IMR-90 (cell line): ENCODE results near the gene HDAC7. TPM values are rescaled to one million over a fixed set of nuclear protein-coding genes. Genes with fewer than 3 reads are reported as not detected.

ENCODE experiments used
- ATAC-seq: fragments of 200-7000 bp; cut with Tn5 transposase; 2 replicates; pipeline ENCODE4 v1.9.1; 2020; ENCODE audit warnings: low read depth, mild to moderate bottlenecking, moderate library complexity
- BruUV-seq: library from RNA; stranded (reverse); fragments of 400-500 nt; replicated peaks from 2 replicates; lab custom pipeline; 2021; lab: Mats Ljungman, UMichigan
- CTCF ChIA-PET: fragments of 300-600 bp; formaldehyde crosslinking; extraction: SDS; loops from one replicate; lab custom pipeline; 2021; ENCODE audit warnings: antibody characterized with exemption; lab: Yijun Ruan, JAX
- POLR2A ChIA-PET: fragments of 300-600 bp; sonication (Branson Sonifier 250); formaldehyde crosslinking; loops from one replicate; lab custom pipeline; 2022; ENCODE audit warnings: antibody characterized with exemption; ENCODE audit not compliant: unreplicated experiment; lab: Charles Lee
- DNase-seq: peaks from one replicate; pipeline ENCODE4 v3.0.0; 2013
- H2AFZ ChIP-seq: replicated peaks from 2 replicates; pipeline ENCODE3; 2013; ENCODE audit warnings: low read length, mild to moderate bottlenecking; ENCODE audit not compliant: poor library complexity
- H2AK5ac ChIP-seq: 2 replicates; pipeline ENCODE4 v1.6.1; 2013; ENCODE audit warnings: low read depth, low read length, inconsistent platforms
- H2AK9ac ChIP-seq: replicated peaks from 2 replicates; pipeline ENCODE3; 2013; ENCODE audit warnings: mild to moderate bottlenecking, low read depth, low read length, moderate library complexity; ENCODE audit not compliant: poor library complexity
- H2BK120ac ChIP-seq: 2 replicates; pipeline ENCODE4 v1.6.1; 2013; ENCODE audit warnings: low read depth, low read length, inconsistent platforms
- H2BK15ac ChIP-seq: 3 replicates; pipeline ENCODE4 v1.6.1; 2013; ENCODE audit warnings: low read depth, low read length, inconsistent platforms
- H2BK20ac ChIP-seq: 2 replicates; pipeline ENCODE4 v1.6.1; 2013; ENCODE audit warnings: low read depth, mild to moderate bottlenecking, inconsistent platforms, low read length, moderate library complexity
- H2BK5ac ChIP-seq: 2 replicates; pipeline ENCODE4 v1.6.1; 2013; ENCODE audit warnings: mild to moderate bottlenecking, low read depth, low read length, inconsistent platforms; ENCODE audit not compliant: poor library complexity, severe bottlenecking
- H3K14ac ChIP-seq: replicated peaks from 2 replicates; pipeline ENCODE4 v1.6.1; 2013; ENCODE audit warnings: low read depth, low read length, inconsistent platforms
- H3K18ac ChIP-seq: 2 replicates; pipeline ENCODE4 v1.6.1; 2013; ENCODE audit warnings: low read depth, low read length, control low read depth
- H3K23ac ChIP-seq: 2 replicates; pipeline ENCODE4 v1.6.1; 2013; ENCODE audit warnings: low read depth, low read length, inconsistent platforms
- H3K27ac ChIP-seq: 2 replicates; pipeline ENCODE4 v1.5.1; 2013; ENCODE audit warnings: mild to moderate bottlenecking, control low read depth, low read length; ENCODE audit not compliant: insufficient read depth
- H3K27me3 ChIP-seq: 2 replicates; pipeline ENCODE4 v1.6.1; 2013; ENCODE audit warnings: low read length; ENCODE audit not compliant: control insufficient read depth, insufficient read depth
- H3K36me3 ChIP-seq: 2 replicates; pipeline ENCODE4 v1.6.1; 2013; ENCODE audit warnings: low read length, mixed read lengths; ENCODE audit not compliant: control insufficient read depth, insufficient read depth
- H3K4ac ChIP-seq: 2 replicates; pipeline ENCODE4 v1.6.1; 2013; ENCODE audit warnings: low read depth, low read length, inconsistent platforms
- H3K4me1 ChIP-seq: 2 replicates; pipeline ENCODE4 v1.6.1; 2013; ENCODE audit warnings: low read length, mixed read lengths; ENCODE audit not compliant: control insufficient read depth, insufficient read depth
- H3K4me2 ChIP-seq: 2 replicates; pipeline ENCODE4 v1.6.1; 2013; ENCODE audit warnings: low read depth, mild to moderate bottlenecking, control low read depth, low read length, moderate library complexity
- H3K4me3 ChIP-seq: 2 replicates; pipeline ENCODE4 v1.5.1; 2013; ENCODE audit warnings: low read depth, mild to moderate bottlenecking, control low read depth, low read length, moderate library complexity; ENCODE audit not compliant: insufficient read depth
- H3K56ac ChIP-seq: 2 replicates; pipeline ENCODE4 v1.6.1; 2013; ENCODE audit warnings: low read length, inconsistent platforms; ENCODE audit not compliant: insufficient read depth; ENCODE audit errors: extremely low read depth
- H3K79me1 ChIP-seq, 2 experiments: 2 replicates each; pipeline ENCODE4 v1.6.1; 2013; ENCODE audit warnings: low read length in 2 of 2, inconsistent platforms in 1 of 2, low read depth in 1 of 2
- H3K9ac ChIP-seq: 2 replicates; pipeline ENCODE4 v1.6.1; 2013; ENCODE audit warnings: low read depth, low read length, control low read depth
- H3K9me1 ChIP-seq: 2 replicates; pipeline ENCODE4 v1.6.1; 2013; ENCODE audit warnings: low read length, inconsistent platforms; ENCODE audit not compliant: insufficient read depth
- H3K9me3 ChIP-seq: 2 replicates; pipeline ENCODE4 v1.6.1; 2013; ENCODE audit warnings: low read length; ENCODE audit not compliant: control insufficient read depth, insufficient read depth
- H4K20me1 ChIP-seq: 2 replicates; pipeline ENCODE4 v1.6.1; 2013; ENCODE audit warnings: low read length, inconsistent platforms; ENCODE audit not compliant: insufficient read depth
- H4K5ac ChIP-seq: 2 replicates; pipeline ENCODE4 v1.6.1; 2013; ENCODE audit warnings: mild to moderate bottlenecking, low read depth, low read length, control low read depth
- H4K8ac ChIP-seq, 2 experiments: 2 replicates each; pipeline ENCODE4 v1.6.1; 2013; ENCODE audit warnings: low read depth in 2 of 2, low read length in 2 of 2, control low read depth in 1 of 2, inconsistent platforms in 1 of 2
- H4K91ac ChIP-seq: 2 replicates; pipeline ENCODE4 v1.6.1; 2013; ENCODE audit warnings: low read depth, low read length, inconsistent platforms; ENCODE audit not compliant: insufficient read depth
- BHLHE40 ChIP-seq: fragments of 150-350 bp; IDR thresholded peaks from 2 replicates; pipeline ENCODE4 v1.6.1; 2016; ENCODE audit warnings: mild to moderate bottlenecking, low read depth, low read length
- MAFK ChIP-seq: IDR thresholded peaks from 2 replicates; pipeline ENCODE4 v1.6.1; 2012; ENCODE audit warnings: low read depth, low read length, improper control_type of control experiment
- MXI1 ChIP-seq: IDR thresholded peaks from 2 replicates; pipeline ENCODE4 v1.6.1; 2012; ENCODE audit warnings: low read depth, mild to moderate bottlenecking, low read length, moderate library complexity, borderline replicate concordance
- WGBS, 2 experiments: methylation state at CpG; one replicate each; pipeline versions ENCODE4 v1.1.5 to v1.1.7; 2013; ENCODE audit warnings: missing lambda C conversion rate in 2 of 2; ENCODE audit not compliant: insufficient read length in 1 of 2; ENCODE audit errors: extremely low coverage in 2 of 2; 5-methylcytosine and 5-hydroxymethylcytosine counted together
- dilution Hi-C: fragments of 300-500 bp; cut with HindIII; formaldehyde crosslinking; loops from one replicate; pipeline ENCODE4 v1.14.3; 2018; ENCODE audit warnings: low sequenced_read_pairs; ENCODE audit not compliant: unreplicated experiment
- in situ Hi-C: fragments of 300-500 bp; cut with MboI; formaldehyde crosslinking; loops from 3 replicates; pipeline ENCODE4 v1.14.3; 2019; ENCODE audit warnings: low sequenced_read_pairs, inconsistent platforms, mixed read lengths
- intact Hi-C: fragments of 100-400 bp; cut with micrococcal nuclease; formaldehyde crosslinking; loops from 2 replicates; pipeline ENCODE4 v1.10.0; 2022
- polyA plus RNA-seq, 3 experiments: library from polyadenylated mRNA; depleted of rRNA; stranded (reverse); fragments of >200 nt; gene quantifications; 2 replicates each; pipeline ENCODE4 v1.2.3, GENCODE V29; 2012; ENCODE audit warnings: low replicate concordance in 1 of 3
- total RNA-seq: library from RNA; depleted of rRNA; stranded (reverse); fragments of >200 nt; gene quantifications from 2 replicates; pipeline ENCODE4 v1.2.3, GENCODE V29; 2012
- TF ChIP-seq, protein P1 (sequence below): conservative IDR thresholded peaks from 2 replicates; pipeline ENCODE4 v1.5.1; 2012; ENCODE audit warnings: mild to moderate bottlenecking, low read depth, low read length, improper control_type of control experiment

HDAC7 gene
- total and polyA plus RNA-seq, 2 of the 4 experiments (the other 2 are of a cell fraction) = 10.4 to 64.7 TPM

DNA sequence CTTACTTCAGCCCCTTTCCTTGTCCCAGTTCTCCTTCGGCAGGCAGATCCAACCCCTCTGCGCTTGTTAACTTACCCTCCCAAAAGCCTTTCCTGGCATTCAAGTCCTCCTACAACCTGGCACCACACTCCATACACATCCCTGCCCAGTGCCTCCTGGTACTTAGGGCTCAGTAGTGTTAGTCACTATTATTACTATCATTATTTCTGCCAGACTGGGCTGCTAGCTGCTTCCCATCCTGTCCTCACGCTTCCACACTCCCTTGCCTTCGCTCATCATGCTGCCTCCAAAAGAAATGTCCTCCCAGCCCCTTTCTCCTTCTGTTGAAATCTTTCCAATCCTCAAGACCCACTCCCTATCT is 1.6 kb upstream of the HDAC7 start:
- peaks cover 0 to 30% of the 10 kb centered on the region in 2 experiments; a peak in 2 of 4 replicates for H3K79me1 ChIP-seq
- no peaks in the 10 kb centered on the region for H3K36me3 ChIP-seq
- peak overlapping the region; percentile 99 for H2AK5ac ChIP-seq
- intact Hi-C loops = no loop called here
- peak overlapping the region; percentile 98 to 100 for H4K8ac ChIP-seq
- BruUV-seq = no TSS peak
- WGBS, 2 experiments = no CpG with 5 or more reads among the region's 4 CpGs
- no peaks in the 10 kb centered on the region for H3K27me3 ChIP-seq
- peak overlapping the region; percentile 87 for H4K5ac ChIP-seq
- H3K23ac ChIP-seq = peak overlapping the region; percentile 88
- H3K27ac ChIP-seq = peak overlapping the region; percentile 98
- H3K56ac ChIP-seq = peak overlapping the region; percentile 84
- DNase-seq (no peak), ATAC-seq (no peak)
- H4K20me1 ChIP-seq = peaks cover 28% of the 10 kb centered on the region
- peak overlapping the region; percentile 99 for H4K91ac ChIP-seq
- CTCF ChIA-PET = interaction anchor here (1.0 kb wide), 2 partner anchors 13 to 16 kb away, joined by 3 read pairs; no protein-coding TSS in a partner anchor
- peak overlapping the region; percentile 86 for H2BK20ac ChIP-seq
- no peaks in the 10 kb centered on the region for H3K9me3 ChIP-seq
- H2BK120ac ChIP-seq = peak overlapping the region; percentile 99
- peaks cover 17% of the 10 kb centered on the region for H3K9me1 ChIP-seq
- H2BK15ac ChIP-seq = peak overlapping the region; percentile 99
- peak overlapping the region; percentile 97 for H2AK9ac ChIP-seq
- POLR2A ChIA-PET = interaction anchor here (0.6 kb wide), 1 partner anchor 1552 kb away, joined by 3 read pairs; the partner anchor contains the start of gene SLC38A1
- peak overlapping the region; percentile 78 for H3K9ac ChIP-seq
- peaks cover 38% of the 10 kb centered on the region for H3K4me1 ChIP-seq
- H3K18ac ChIP-seq = peak overlapping the region; percentile 84
- peak overlapping the region; percentile 99 for H3K4ac ChIP-seq
- H3K14ac ChIP-seq = peak overlapping the region; percentile 96
- dilution Hi-C loops = no loop called here
- peak overlapping the region; percentile 60; the same call in 1 of the 2 replicates for H3K4me2 ChIP-seq
- in situ Hi-C loops = no loop called here
- peak overlapping the region; percentile 98 for H2BK5ac ChIP-seq
- TF ChIP-seq, protein P1, sequence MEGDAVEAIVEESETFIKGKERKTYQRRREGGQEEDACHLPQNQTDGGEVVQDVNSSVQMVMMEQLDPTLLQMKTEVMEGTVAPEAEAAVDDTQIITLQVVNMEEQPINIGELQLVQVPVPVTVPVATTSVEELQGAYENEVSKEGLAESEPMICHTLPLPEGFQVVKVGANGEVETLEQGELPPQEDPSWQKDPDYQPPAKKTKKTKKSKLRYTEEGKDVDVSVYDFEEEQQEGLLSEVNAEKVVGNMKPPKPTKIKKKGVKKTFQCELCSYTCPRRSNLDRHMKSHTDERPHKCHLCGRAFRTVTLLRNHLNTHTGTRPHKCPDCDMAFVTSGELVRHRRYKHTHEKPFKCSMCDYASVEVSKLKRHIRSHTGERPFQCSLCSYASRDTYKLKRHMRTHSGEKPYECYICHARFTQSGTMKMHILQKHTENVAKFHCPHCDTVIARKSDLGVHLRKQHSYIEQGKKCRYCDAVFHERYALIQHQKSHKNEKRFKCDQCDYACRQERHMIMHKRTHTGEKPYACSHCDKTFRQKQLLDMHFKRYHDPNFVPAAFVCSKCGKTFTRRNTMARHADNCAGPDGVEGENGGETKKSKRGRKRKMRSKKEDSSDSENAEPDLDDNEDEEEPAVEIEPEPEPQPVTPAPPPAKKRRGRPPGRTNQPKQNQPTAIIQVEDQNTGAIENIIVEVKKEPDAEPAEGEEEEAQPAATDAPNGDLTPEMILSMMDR = no peak
- TF ChIP-seq BHLHE40 (no peak), MXI1 (no peak), MAFK (no peak)
- peak overlapping the region; percentile 88 for H2AFZ ChIP-seq
- no peak overlapping the region for H3K4me3 ChIP-seq
